AG09309 (cell line): ENCODE results near the gene TRUB1.

ENCODE experiments used
- DNase-seq: peaks from one replicate; pipeline ENCODE4 v3.0.0-alpha.2; 2010; ENCODE audit warnings: low read depth
- H3K4me3 ChIP-seq: 2 replicates; pipeline ENCODE4 v1.5.1; 2011; ENCODE audit warnings: mild to moderate bottlenecking, low read depth, low read length, moderate library complexity; ENCODE audit not compliant: control insufficient read depth
- TF ChIP-seq, protein P1 (sequence below): IDR thresholded peaks from 2 replicates; pipeline ENCODE4 v1.5.1; 2011; ENCODE audit warnings: mild to moderate bottlenecking, low read depth, low read length, inconsistent platforms; ENCODE audit not compliant: insufficient read depth, control insufficient read depth; ENCODE audit errors: missing control alignments

The TRUB1 gene

DNA sequence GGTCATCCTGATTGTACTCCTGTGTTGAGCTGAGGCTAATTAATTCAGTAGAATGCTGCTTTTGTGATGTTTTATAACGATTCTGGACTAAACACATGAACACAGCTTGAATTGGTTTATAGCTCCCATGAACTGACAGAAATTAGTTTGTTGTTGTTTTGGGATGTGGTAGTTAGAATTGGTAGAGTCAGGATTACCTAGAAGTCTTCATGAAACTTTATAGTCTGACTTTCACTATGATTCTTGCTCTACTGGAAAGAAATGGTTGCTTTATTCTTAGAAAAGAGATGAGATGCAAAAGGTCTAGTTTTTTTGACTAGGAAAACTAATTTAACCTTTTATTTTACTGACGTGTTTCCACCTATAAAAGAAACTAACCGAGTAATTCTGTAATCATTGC is 23.4 kb upstream of the TRUB1 start:
- H3K4me3 ChIP-seq: no peak overlapping the region
- TF ChIP-seq, protein P1, sequence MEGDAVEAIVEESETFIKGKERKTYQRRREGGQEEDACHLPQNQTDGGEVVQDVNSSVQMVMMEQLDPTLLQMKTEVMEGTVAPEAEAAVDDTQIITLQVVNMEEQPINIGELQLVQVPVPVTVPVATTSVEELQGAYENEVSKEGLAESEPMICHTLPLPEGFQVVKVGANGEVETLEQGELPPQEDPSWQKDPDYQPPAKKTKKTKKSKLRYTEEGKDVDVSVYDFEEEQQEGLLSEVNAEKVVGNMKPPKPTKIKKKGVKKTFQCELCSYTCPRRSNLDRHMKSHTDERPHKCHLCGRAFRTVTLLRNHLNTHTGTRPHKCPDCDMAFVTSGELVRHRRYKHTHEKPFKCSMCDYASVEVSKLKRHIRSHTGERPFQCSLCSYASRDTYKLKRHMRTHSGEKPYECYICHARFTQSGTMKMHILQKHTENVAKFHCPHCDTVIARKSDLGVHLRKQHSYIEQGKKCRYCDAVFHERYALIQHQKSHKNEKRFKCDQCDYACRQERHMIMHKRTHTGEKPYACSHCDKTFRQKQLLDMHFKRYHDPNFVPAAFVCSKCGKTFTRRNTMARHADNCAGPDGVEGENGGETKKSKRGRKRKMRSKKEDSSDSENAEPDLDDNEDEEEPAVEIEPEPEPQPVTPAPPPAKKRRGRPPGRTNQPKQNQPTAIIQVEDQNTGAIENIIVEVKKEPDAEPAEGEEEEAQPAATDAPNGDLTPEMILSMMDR: no peak
- no peak for DNase-seq

DNA sequence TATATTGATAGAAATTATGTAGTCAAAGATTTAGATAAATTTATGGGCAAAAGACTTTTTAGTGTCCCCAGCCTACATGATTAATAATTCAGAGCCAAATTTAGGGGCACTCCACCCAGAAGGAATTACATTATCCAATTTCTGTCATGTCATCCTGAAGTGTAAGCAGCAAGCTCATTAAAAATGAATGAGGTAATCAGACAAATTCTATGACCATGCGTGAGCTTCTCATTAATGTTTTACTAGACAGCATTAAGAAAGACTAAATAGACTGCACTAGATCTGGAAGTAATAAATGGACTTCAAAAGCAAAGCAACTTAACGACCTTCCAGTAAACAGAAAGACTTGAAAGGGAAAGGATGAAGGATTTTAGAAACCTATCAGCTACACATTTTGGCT is 22.7 kb upstream of the TRUB1 start:
- no peak overlapping the region for H3K4me3 ChIP-seq
- DNase-seq: no peak
- TF ChIP-seq, protein P1: no peak

DNA sequence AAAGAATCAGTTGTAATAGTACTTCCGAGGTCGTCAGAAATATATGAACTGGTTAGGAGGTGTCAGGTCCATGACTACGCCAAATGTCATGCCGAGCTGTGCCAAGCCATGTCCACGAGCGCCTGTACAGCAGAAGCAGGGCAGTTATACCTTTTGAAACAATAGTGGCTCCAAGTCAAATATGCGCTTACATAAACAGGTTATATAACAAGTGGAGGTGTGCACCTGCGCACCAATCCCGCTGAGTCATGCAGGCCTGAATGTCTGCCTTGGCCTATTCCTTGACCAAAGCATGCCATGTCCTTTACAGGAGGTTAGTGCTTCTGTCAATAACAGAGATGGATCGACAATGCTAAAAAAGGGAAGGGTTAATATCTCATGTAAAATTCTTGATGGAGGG is 21.3 kb upstream of the TRUB1 start:
- H3K4me3 ChIP-seq: no peak overlapping the region
- TF ChIP-seq, protein P1: no peak
- DNase-seq: no peak

GRCh38 chr10:114917459-114917858 is 20.5 kb upstream of the TRUB1 start:
- DNase-seq: no peak
- no peak overlapping the region for H3K4me3 ChIP-seq
- TF ChIP-seq, protein P1: no peak

- TF ChIP-seq, protein P1: no peak
- DNase-seq: no peak
- no peak overlapping the region for H3K4me3 ChIP-seq
Observed at GRCh38 chr10:114917927-114918672, 19.9 kb upstream of the TRUB1 start.

- no peak for DNase-seq
- TF ChIP-seq, protein P1: no peak
- H3K4me3 ChIP-seq: no peak overlapping the region
Observed at GRCh38 chr10:114920459-114920858, 17.5 kb upstream of the TRUB1 start.
